GM12891 (cell line): ENCODE measurements around the gene KRT3.

ENCODE experiments used
- DNase-seq: peaks from one replicate; pipeline ENCODE4 v3.0.0; 2011; ENCODE audit warnings: low spot score; ENCODE audit not compliant: insufficient read length
- FAIRE-seq: peaks from 2 replicates; lab custom pipeline; 2011; peaks lifted over from hg19 to GRCh38; lab: Jason Lieb, UNC
- PAX5 ChIP-seq: IDR thresholded peaks from 2 replicates; pipeline ENCODE4 v1.6.1; 2011; ENCODE audit warnings: low read length, moderate library complexity, mild to moderate bottlenecking; ENCODE audit not compliant: insufficient read depth, severe bottlenecking
- POLR2A ChIP-seq: IDR thresholded peaks from 2 replicates; pipeline ENCODE4 v1.6.1; 2011; ENCODE audit warnings: low read depth, low read length, control low read depth
- POLR2AphosphoS5 ChIP-seq: IDR thresholded peaks from 2 replicates; pipeline ENCODE4 v1.6.1; 2011; ENCODE audit warnings: low read depth, low read length, control low read depth
- POU2F2 ChIP-seq: IDR thresholded peaks from 2 replicates; pipeline ENCODE4 v1.6.1; 2011; ENCODE audit warnings: low read depth, mild to moderate bottlenecking, control low read depth, low read length, moderate library complexity
- SPI1 ChIP-seq: IDR thresholded peaks from 2 replicates; pipeline ENCODE4 v1.6.1; 2011; ENCODE audit warnings: low read depth, low read length, control low read depth
- TAF1 ChIP-seq: IDR thresholded peaks from 2 replicates; pipeline ENCODE4 v1.6.1; 2011; ENCODE audit warnings: low read depth, low read length, control low read depth

Gene KRT3

GRCh38 chr12:52807544-52808470 is 11.9 kb upstream of the KRT3 start:
- FAIRE-seq (no peak), DNase-seq (no peak)
- TF ChIP-seq SPI1 (no peak), POU2F2 (no peak), PAX5 (no peak), TAF1 (no peak), POLR2A (no peak), POLR2AphosphoS5 (no peak)

DNA sequence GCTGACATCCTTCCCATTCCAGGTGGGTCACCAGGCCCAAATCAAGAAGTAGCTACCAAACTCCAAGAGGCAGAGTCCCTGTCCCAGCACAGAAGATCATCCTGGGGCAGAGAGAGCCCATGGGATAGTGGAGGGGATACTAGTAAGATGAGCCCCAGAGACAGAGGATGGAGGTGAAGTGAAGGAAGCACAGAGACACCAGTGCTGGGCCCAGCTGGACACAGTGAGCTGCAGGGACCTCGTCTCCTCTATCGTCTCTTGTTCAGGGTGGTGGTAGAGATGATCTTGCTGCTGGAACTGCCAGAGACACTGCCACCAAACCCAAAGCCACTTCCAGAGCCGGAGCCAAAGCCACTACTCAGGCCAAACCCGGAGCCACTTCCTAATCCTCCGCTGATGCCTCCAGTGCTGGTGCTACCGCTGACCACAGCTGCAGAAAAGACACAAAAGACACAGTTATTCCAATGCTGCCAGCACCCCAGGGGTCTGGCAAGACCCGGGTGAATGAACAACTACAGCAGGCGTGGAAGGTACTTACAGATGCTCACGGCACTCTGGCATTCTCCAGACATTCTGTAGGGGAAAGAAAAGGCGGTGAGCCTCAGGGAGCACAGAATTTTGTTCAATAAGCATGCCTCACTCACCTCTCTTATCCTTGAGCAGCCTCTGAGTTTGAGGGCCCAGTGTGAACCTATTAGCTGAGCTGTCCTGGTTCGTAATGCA is 11.1 kb upstream of the KRT3 start:
- no peak for DNase-seq
- no peak for TF ChIP-seq SPI1
- TF ChIP-seq TAF1 = no peak
- no peak for TF ChIP-seq POLR2AphosphoS5
- TF ChIP-seq POU2F2 = no peak
- TF ChIP-seq PAX5 = no peak
- TF ChIP-seq POLR2A = no peak
- FAIRE-seq = no peak

- TF ChIP-seq POU2F2 (no peak), TAF1 (no peak), PAX5 (no peak), SPI1 (no peak), POLR2AphosphoS5 (no peak), POLR2A (no peak)
- no peak for FAIRE-seq
- DNase-seq = no peak
Observed at GRCh38 chr12:52806169-52806811, 10.4 kb upstream of the KRT3 start.

DNA sequence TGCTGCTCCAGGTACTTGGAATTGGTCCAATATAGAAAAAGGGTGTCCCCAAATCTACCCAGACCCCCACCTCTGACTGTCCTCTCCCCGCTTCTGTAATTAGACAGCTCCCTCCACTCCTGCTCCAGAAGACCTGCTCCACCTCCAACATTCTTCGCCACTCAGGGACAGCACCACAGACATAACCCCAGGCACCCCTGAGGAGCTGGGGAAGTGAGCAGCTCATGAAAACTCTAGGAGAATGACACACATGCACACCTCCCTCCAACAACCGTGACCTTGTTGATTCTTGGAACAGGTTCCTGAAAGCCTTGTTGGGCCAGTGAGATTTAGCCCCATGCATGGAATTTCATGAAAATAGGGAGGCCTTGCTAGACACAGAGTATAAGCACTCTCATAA is 9.8 kb upstream of the KRT3 start:
- DNase-seq = no peak
- TF ChIP-seq SPI1 (no peak), PAX5 (no peak), POU2F2 (no peak), TAF1 (no peak), POLR2A (no peak), POLR2AphosphoS5 (no peak)
- no peak for FAIRE-seq

DNA sequence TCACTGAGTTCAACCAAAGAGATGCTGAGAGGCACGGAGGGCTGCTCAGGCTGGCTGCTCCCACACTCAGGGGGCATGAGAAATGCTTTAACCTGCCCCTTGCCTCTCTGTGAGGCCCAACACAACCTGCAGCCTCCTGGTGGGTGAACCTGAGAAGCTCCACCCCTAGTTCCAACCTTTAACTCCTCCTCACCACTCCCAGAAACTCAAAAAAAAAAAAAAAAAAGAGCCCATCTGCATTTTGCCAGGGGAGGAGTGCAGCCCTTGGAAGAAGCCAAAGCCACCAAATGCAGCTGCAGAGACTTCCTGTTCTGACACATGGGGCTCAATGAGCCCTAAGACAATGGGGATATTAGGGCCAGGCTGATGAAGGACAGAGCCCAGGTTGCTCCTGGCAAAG is 9.1 kb upstream of the KRT3 start:
- no peak for DNase-seq
- TF ChIP-seq SPI1 = no peak
- TF ChIP-seq POU2F2 = no peak
- no peak for TF ChIP-seq POLR2AphosphoS5
- no peak for TF ChIP-seq TAF1
- TF ChIP-seq PAX5 = no peak
- no peak for TF ChIP-seq POLR2A
- FAIRE-seq = no peak

DNA sequence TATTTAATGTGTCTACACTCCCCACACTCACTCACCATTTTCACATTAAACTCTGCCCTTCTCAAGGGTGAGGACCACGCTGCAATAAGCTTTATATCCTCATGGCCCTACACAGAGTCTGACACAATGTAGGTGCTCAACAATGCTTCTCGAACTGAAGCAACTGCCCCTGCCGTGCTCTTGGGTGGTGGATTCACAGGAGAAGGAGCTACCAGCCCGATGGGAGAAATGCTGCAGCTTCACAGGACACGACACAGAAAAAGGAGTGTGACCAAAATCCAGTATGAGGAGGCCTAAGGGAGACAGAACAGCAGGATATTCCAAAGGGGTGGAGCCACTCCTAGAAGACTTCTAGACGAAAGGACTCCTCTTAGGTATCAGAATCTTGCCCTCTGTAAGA is 6.5 kb upstream of the KRT3 start:
- DNase-seq = no peak
- FAIRE-seq = no peak
- TF ChIP-seq TAF1 = no peak
- TF ChIP-seq POU2F2 = no peak
- TF ChIP-seq POLR2AphosphoS5 = no peak
- TF ChIP-seq SPI1 = no peak
- no peak for TF ChIP-seq PAX5

- TF ChIP-seq POLR2A (no peak), POU2F2 (no peak), POLR2AphosphoS5 (no peak), SPI1 (no peak), TAF1 (no peak), PAX5 (no peak)
- no peak for DNase-seq
- no peak for FAIRE-seq
Observed at GRCh38 chr12:52801773-52802172, 5.9 kb upstream of the KRT3 start.

- TF ChIP-seq POU2F2 (no peak), SPI1 (no peak), POLR2A (no peak), PAX5 (no peak), POLR2AphosphoS5 (no peak), TAF1 (no peak)
- FAIRE-seq (no peak), DNase-seq (no peak)
Observed at GRCh38 chr12:52800259-52800917, 4.5 kb upstream of the KRT3 start.
